ENCODE results near the gene YIPF3. TPM values are rescaled to one million over a fixed set of nuclear protein-coding genes. Genes with fewer than 3 reads are reported as not detected.
A peak's percentile ranks its signal among the peaks of the same experiment; 100 is the strongest.

The YIPF3 gene
- total and polyA plus RNA-seq, 2 donors (not counting 1 experiment from before 2014, with no cell fraction given), result 64.3 to 92.6 TPM

- Mint-ChIP-seq H3K27me3 (peaks cover 10% of the 10 kb centered on the region), H3K27ac (peak overlapping the region; percentile 88), H3K9me3 (ENCODE audit: insufficient read depth) (no peaks in the 10 kb centered on the region), H3K4me1 (peaks cover 35% of the 10 kb centered on the region), H3K4me3 (peak overlapping the region; percentile 98)
- H4K20me1 ChIP-seq (ENCODE audit: control insufficient read depth, insufficient read depth, low read length, poor library complexity, severe bottlenecking), result peaks cover 22% of the 10 kb centered on the region
- peak overlapping the region; percentile 70 for H3K9ac ChIP-seq (ENCODE audit: low read length)
- intact Hi-C loops (cut with micrococcal nuclease), result loop anchor here (5.0 kb wide), 3 partner anchors 127 to 607 kb away; no protein-coding TSS in a partner anchor
- DNase-seq (peak; percentile 55), ATAC-seq (ENCODE audit: low read depth) (no peak)
- H2AFZ ChIP-seq (ENCODE audit: insufficient read depth, low read depth, low read length, poor library complexity, severe bottlenecking), result peak overlapping the region; percentile 74
- H3K4me3 ChIP-seq (ENCODE audit: control extremely low read depth in 1 of 5, extremely low read depth in 1 of 5, insufficient read depth in 1 of 5, low read depth in 2 of 5, low read length in 4 of 5), result peak overlapping the region in 4 of 5 experiments; percentile 4 to 74 (median 56)
- peak overlapping the region; percentile 97 for H3K4me2 ChIP-seq (replicated peaks; ENCODE audit: low read depth, low read length, poor library complexity, severe bottlenecking)
- peaks cover 4% of the 10 kb centered on the region for H3K79me2 ChIP-seq (ENCODE audit: control insufficient read depth, insufficient read depth, low read length)
- TF ChIP-seq EZH2 (IDR thresholded peaks at IDR 0.05; ENCODE audit: borderline replicate concordance, insufficient read depth, low read depth, low read length, poor library complexity, severe bottlenecking) (no peak), CTCF (IDR thresholded peaks at IDR 0.05) (no peak)
- H3K27me3 ChIP-seq (replicated peaks in 1 of 4; ENCODE audit: control extremely low read depth in 1 of 4, control insufficient read depth in 3 of 4, insufficient read depth in 4 of 4, low read length in 3 of 4), result peaks cover 0 to 20% (median 8%) of the 10 kb centered on the region in 4 experiments
- H3K4me1 ChIP-seq (ENCODE audit: control insufficient read depth in 2 of 2, insufficient read depth in 2 of 2, low read length in 2 of 2), result peaks cover 21 to 28% of the 10 kb centered on the region in 2 donors
- no peak overlapping the region for H3K27ac ChIP-seq (ENCODE audit: low read length in 2 of 2)
- 8% methylated on average over 69 of the region's 69 CpGs for WGBS (ENCODE audit: insufficient coverage)
- CTCF ChIA-PET, result interaction anchor here (0.6 to 1.8 kb wide), 6 partner anchors 8 to 530 kb away, joined by 3 to 11 read pairs (median 4); no protein-coding TSS in a partner anchor
- peaks cover 0 to 32% of the 10 kb centered on the region in 2 experiments for H3K36me3 ChIP-seq (replicated peaks in 1 of 2; ENCODE audit: control extremely low read depth in 1 of 2, control insufficient read depth in 1 of 2, extremely low read depth in 1 of 2, insufficient read depth in 2 of 2, low read length in 1 of 2)
- peaks cover 0 to 3% (median 0%) of the 10 kb centered on the region in 3 donors for H3K9me3 ChIP-seq (ENCODE audit: control extremely low read depth in 1 of 3, control insufficient read depth in 2 of 3, insufficient read depth in 1 of 3, low read length in 2 of 3)
- POLR2A ChIA-PET, result interaction anchor here (1.3 to 1.7 kb wide), 2 partner anchors 31 to 81 kb away, joined by 5 to 6 read pairs; no protein-coding TSS in a partner anchor
Observed at GRCh38 chr6:43509142-43509983, 7.4 kb downstream of the YIPF3 start.

Measured in B cell (primary cell).